KMS-11 (cell line): ENCODE measurements around the gene ABCA4.

Experiments
- H2AFZ ChIP-seq: fragments of 200-600 bp; sonication (generic); 2 replicates; pipeline ENCODE4 v1.6.1; 2016; ENCODE audit warnings: antibody characterized with exemption, mixed run types, low read depth
- H3K27ac ChIP-seq: fragments of 200-600 bp; sonication (generic); 2 replicates; pipeline ENCODE4 v1.6.1; 2016; ENCODE audit warnings: mild to moderate bottlenecking, mixed run types
- H3K27me3 ChIP-seq: fragments of 200-600 bp; sonication (generic); 2 replicates; pipeline ENCODE4 v1.6.1; 2017; ENCODE audit warnings: mild to moderate bottlenecking, low read depth, mixed run types, moderate library complexity; ENCODE audit not compliant: insufficient read depth
- H3K36me3 ChIP-seq: fragments of 200-600 bp; sonication (generic); 2 replicates; pipeline ENCODE4 v1.6.1; 2017; ENCODE audit warnings: mild to moderate bottlenecking, mixed run types; ENCODE audit not compliant: insufficient read depth
- H3K4me1 ChIP-seq: fragments of 200-600 bp; sonication (generic); 2 replicates; pipeline ENCODE4 v1.6.1; 2016; ENCODE audit warnings: mild to moderate bottlenecking, low read depth, mixed run types; ENCODE audit not compliant: poor library complexity, severe bottlenecking
- H3K4me2 ChIP-seq: fragments of 200-600 bp; sonication (generic); 2 replicates; pipeline ENCODE4 v1.7.0; 2016; ENCODE audit warnings: mild to moderate bottlenecking, mixed run types
- H3K4me3 ChIP-seq: fragments of 200-600 bp; sonication (generic); IDR thresholded peaks from 2 replicates; pipeline ENCODE4 v1.6.1; 2017; ENCODE audit warnings: low read depth, low read length, mixed read lengths; ENCODE audit not compliant: insufficient read depth
- H3K79me2 ChIP-seq: fragments of 200-600 bp; sonication (generic); 2 replicates; pipeline ENCODE4 v1.6.1; 2016; ENCODE audit warnings: low read depth, mixed run types; ENCODE audit not compliant: insufficient read depth
- H3K9ac ChIP-seq: fragments of 200-600 bp; sonication (generic); 2 replicates; pipeline ENCODE4 v1.6.1; 2016; ENCODE audit warnings: mild to moderate bottlenecking, mixed run types
- H4K20me1 ChIP-seq: fragments of 200-600 bp; sonication (generic); 2 replicates; pipeline ENCODE4 v1.6.1; 2016; ENCODE audit warnings: mild to moderate bottlenecking, mixed run types; ENCODE audit not compliant: insufficient read depth
- TF ChIP-seq, protein P1 (sequence below): fragments of 200-600 bp; sonication (generic); conservative IDR thresholded peaks from 2 replicates; pipeline ENCODE4 v1.6.1; 2017; ENCODE audit warnings: low read depth, mild to moderate bottlenecking, antibody characterized with exemption, low read length, moderate library complexity, mixed read lengths

Gene ABCA4

DNA sequence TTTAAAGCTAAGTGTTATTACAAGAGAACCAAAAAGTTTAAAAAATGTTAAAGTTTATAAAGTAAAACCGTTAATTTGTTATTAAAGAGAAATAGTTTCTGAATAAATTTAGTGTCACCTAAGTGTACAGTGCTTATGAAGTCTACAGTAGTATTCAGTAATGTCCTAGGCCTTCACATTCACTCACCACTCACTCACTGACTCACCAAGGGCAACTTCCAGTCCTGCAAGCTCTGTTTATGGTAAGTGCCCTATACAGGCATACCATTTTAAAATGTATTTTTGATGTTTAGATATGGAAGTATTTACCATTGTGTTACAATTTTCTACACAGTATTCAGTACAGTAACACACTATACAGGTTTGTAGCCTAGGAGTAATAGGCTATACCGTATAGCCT lies 151.6 kb downstream of the ABCA4 start:
- H2AFZ ChIP-seq = no peak overlapping the region
- TF ChIP-seq, protein P1, sequence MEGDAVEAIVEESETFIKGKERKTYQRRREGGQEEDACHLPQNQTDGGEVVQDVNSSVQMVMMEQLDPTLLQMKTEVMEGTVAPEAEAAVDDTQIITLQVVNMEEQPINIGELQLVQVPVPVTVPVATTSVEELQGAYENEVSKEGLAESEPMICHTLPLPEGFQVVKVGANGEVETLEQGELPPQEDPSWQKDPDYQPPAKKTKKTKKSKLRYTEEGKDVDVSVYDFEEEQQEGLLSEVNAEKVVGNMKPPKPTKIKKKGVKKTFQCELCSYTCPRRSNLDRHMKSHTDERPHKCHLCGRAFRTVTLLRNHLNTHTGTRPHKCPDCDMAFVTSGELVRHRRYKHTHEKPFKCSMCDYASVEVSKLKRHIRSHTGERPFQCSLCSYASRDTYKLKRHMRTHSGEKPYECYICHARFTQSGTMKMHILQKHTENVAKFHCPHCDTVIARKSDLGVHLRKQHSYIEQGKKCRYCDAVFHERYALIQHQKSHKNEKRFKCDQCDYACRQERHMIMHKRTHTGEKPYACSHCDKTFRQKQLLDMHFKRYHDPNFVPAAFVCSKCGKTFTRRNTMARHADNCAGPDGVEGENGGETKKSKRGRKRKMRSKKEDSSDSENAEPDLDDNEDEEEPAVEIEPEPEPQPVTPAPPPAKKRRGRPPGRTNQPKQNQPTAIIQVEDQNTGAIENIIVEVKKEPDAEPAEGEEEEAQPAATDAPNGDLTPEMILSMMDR = no peak

GRCh38 chr1:93967306-93967705 lies 153.6 kb downstream of the ABCA4 start:
- no peak overlapping the region for H2AFZ ChIP-seq
- H3K9ac ChIP-seq = no peak overlapping the region
- TF ChIP-seq, protein P1 = no peak
- H3K4me2 ChIP-seq = no peak overlapping the region
- H3K36me3 ChIP-seq = no peaks in the 10 kb centered on the region
- H3K27ac ChIP-seq = no peak overlapping the region
- H3K4me3 ChIP-seq = no peak overlapping the region
- H3K27me3 ChIP-seq = no peaks in the 10 kb centered on the region
- no peaks in the 10 kb centered on the region for H3K79me2 ChIP-seq
- H4K20me1 ChIP-seq = no peaks in the 10 kb centered on the region
- H3K4me1 ChIP-seq = no peaks in the 10 kb centered on the region

More for the DNA sequence above, 151.6 kb downstream of the ABCA4 start:
- Histone ChIP-seq H3K4me3 (no peak overlapping the region), H3K27me3 (no peaks in the 10 kb centered on the region), H3K27ac (no peak overlapping the region), H3K36me3 (no peaks in the 10 kb centered on the region), H3K4me1 (no peaks in the 10 kb centered on the region), H3K4me2 (no peak overlapping the region), H3K79me2 (no peaks in the 10 kb centered on the region), H3K9ac (no peak overlapping the region), H4K20me1 (no peaks in the 10 kb centered on the region)

- H2AFZ ChIP-seq = no peak overlapping the region
- H3K36me3 ChIP-seq = no peaks in the 10 kb centered on the region
- no peaks in the 10 kb centered on the region for H4K20me1 ChIP-seq
- TF ChIP-seq, protein P1 = no peak
- H3K4me2 ChIP-seq = no peak overlapping the region
- no peaks in the 10 kb centered on the region for H3K4me1 ChIP-seq
- H3K4me3 ChIP-seq = no peak overlapping the region
- H3K9ac ChIP-seq = no peak overlapping the region
- no peaks in the 10 kb centered on the region for H3K79me2 ChIP-seq
- no peak overlapping the region for H3K27ac ChIP-seq
- no peaks in the 10 kb centered on the region for H3K27me3 ChIP-seq
Measured at GRCh38 chr1:93965888-93966287, 155.1 kb downstream of the ABCA4 start.

DNA sequence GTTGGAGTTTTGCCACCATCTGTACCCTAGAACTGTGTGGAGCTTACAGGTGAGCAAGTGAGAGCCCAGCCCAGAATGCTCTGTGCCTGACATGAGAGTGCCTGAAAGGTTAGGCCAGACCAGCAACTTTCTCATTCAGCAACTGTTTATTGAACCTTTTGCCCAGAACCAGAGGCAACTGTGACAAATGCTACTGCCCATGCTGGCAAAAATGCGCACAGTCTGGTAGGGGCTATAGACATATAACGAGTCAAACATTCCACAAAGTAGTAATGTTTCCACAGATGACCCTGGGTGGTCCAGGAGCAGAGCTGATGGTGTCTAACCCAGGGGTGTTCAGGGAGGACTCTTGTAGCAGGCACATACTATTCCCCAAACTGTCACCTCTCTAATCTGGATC lies 155.7 kb downstream of the ABCA4 start:
- Histone ChIP-seq H3K36me3 (no peaks in the 10 kb centered on the region), H3K4me3 (no peak overlapping the region), H3K27ac (no peak overlapping the region), H3K79me2 (no peaks in the 10 kb centered on the region), H2AFZ (no peak overlapping the region), H3K4me1 (no peaks in the 10 kb centered on the region), H3K9ac (no peak overlapping the region), H3K4me2 (no peak overlapping the region), H3K27me3 (no peaks in the 10 kb centered on the region), H4K20me1 (no peaks in the 10 kb centered on the region)
- TF ChIP-seq, protein P1 = no peak
